GM19324 (cell line): Measurements from ENCODE around the gene PUSL1.

Experiments
- ATAC-seq: cut with Tn5 transposase; IDR thresholded peaks from one replicate; pipeline ENCODE4 v1.9.1; 2021; ENCODE audit warnings: mild to moderate bottlenecking, moderate library complexity; ENCODE audit not compliant: unreplicated experiment, low FRiP score

The PUSL1 gene

DNA sequence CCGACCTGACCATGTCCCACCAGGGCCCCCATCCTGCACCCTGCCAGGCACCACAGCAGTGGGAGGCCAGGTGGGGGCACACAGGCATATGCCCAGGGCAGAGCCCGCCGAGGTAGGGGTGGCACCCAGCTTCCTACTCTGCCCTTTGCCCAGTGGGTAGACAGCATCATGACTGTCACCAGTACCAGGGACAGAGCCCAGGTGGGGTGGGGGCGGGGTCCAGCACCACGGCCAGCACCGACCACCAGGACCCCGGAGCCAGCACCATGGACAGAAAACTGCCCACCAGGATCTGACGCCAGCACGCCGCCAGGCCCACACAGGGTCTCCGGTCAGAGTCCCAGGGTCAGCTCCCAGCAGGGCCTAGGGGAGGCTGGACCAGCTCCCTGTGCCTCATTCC, 26.4 kb downstream of the PUSL1 start:
- no peak for ATAC-seq

DNA sequence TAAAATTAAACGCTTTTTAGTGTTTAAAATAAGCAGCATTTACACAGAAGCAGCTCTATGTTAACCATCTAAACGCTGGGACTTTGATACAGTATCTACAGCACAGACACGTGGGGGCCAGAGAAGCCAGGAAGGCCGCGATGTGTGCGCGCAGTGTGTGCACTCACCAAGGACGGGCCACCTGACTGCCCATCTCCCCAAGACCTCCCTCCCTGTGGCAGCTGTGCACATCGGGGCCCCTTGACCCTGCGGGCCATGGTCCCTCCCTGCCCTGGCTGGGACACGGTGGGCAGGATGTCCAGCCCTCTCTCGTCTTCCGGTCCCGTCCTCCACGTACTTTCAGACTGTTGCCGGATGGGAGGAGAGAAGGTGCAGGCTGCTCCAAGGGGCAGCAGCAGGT, 26.9 kb downstream of the PUSL1 start:
- ATAC-seq: no peak

DNA sequence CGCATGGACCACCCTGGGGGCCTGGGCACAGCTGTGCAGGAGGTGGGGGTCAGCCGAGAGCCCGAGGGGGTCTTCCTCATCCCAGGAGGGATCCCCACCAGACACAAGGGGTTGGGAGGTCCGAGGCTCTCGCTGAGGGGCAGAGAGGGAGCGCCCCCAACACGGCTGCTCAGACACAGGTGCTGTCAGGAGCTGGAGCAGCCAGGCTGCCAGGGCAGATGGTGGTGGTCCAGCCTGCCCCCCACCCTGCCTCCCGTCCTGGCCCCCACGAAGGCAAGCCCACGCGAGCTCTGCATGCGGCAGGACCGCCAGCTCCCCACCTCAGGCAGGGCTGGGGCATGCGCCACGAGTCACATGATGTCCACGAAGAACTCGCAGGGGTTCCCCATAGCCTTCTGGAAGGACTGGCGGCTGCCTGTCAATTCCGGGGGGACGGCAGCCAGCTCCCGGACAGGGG, 27.4 kb downstream of the PUSL1 start:
- no peak for ATAC-seq

DNA sequence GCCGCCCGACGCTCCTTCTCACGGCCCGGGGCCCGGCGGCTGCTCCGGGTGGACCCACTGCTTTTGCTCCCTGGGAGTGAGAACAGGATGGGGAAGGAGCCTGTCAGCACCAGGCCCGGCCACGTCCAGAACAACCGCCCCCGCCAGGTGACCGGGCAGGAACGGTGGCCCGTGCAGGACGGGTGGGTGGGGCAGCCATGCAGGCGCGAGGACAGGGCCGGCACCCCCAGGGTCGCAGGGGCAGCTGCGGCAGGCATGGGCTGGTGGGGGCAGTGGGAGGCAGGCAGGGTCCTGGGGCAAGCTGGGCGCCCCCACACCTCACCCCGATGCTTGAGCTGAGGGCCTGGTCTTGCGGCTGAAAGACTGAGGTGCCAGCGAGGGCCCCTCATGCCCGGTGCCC, 28.0 kb downstream of the PUSL1 start:
- no peak for ATAC-seq

DNA sequence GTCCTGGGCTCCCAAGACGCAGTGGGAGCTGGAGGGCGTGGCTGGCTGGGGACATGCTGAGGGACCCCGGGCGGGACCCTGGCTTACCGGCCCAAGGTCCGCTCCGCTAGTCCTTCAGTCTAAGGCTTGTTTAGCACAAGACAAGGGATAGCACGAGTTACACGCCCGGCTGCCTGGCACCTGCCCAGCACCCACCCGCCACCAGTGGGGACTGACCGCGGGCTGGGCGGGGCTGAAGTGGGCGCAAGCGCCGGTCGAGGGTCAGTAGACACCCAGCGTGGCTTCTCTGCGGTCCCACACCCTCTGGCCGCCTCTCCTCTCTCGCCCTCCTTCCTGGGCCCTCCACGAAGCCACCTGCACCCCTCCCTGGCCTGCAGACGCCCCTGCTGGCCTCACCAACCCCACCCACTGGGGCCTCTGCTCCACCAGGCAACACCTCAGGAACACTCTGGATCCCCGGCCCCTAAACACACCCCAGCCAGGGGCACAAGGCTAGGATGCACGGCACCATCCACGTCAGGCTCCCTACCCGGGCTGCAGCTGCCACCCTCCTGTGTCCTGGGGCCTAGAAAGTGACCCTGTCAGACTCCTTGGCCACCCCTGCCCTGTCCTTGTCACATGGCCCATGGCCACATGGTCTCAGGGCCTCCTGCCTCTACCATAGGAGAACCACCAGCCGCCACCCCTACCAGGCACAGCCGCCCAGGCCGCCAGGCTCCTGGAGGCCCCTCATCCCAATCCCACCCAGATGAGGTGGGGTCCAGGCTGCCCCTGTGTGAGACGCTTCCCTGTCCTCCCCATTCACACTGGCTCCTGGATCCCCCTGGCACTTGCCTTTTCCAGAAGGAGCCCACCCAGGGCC, 28.8 kb downstream of the PUSL1 start:
- ATAC-seq: no peak

DNA sequence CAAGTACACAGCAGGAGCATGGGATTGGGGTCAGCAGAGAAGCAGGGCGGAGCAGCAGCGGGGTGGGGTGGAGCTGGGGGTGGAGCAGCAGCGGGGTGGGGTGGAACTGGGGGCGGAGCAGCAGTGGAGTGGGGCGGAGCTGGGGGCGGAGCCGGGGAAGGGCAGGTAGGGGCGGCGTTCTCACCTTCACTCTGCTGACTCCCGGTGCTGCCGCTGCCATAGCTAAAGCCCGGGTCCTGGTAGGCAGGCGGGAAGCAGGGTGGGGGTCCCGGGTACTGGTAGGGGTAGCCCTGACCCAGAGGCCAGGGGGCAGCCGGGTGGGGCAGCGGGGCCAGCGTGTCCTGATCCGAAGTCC, 29.4 kb downstream of the PUSL1 start:
- ATAC-seq: no peak

DNA sequence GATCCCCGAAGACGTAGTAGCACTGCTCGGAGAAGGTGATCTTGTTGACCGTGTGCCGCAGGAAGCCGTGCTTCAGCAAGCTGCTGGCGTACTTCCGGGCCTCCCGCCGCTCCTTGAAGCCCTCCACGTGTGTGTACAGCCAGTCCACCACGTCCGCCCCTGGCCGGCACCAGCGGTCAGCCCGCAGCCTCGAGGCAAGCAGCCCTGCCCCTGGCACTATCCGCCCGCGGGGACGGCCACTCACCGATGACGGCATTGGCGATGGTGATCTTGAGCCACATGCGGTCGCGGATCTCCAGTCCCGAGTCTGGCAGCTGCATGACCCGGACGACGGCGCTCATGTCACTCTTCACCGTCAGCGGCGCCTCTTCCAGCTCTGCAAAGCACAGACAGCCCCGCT, 29.9 kb downstream of the PUSL1 start:
- no peak for ATAC-seq

DNA sequence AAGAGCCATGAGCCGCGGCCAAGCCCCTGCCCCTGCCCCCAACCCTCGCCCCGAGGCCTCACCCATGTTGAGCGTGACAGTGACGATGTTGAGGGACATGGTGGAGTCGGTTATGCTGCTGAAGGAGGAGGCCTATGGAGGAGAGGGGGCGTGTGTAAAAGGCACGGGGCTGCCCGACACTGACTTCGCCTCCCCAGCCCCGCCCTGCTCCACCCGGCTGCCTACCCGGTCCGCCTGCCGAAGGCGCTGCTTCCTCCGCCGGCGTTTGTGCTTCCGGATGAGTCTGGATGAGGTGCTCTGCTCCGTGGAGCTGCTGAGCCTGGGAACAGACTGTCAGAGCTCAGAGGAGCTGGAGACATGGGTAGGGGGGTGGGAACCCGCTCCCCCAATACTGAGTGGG, 31.8 kb downstream of the PUSL1 start:
- ATAC-seq: no peak

DNA sequence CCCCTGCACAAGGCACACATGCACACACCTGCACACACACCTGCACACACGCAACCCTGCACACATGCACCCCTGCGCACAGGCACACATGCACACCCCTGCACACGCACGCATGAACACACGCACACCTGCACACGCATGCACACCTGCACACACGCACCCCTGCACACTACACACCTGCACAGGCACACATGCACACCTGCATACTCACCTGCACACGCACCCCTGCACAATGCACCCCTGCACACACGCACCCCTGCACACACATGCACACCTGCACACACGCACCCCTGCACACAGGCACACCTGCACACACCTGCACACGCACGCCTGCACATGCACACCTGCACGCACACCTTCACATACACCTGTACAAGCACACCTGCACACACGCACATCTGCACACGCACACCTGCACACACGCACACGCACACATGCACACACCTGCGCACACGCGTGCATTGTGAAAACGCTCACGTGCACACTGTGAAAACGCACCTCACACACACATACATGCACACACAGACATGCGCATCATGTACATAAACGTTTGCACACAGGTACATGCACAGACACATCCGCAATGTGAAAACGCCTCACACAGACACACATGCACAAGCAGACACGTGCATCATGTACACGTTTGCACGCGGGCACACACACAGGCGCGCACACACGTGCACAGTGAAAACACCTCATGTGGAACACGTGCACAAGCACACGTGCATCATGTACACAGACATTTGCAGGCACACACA, 32.6 kb downstream of the PUSL1 start:
- ATAC-seq: no peak

DNA sequence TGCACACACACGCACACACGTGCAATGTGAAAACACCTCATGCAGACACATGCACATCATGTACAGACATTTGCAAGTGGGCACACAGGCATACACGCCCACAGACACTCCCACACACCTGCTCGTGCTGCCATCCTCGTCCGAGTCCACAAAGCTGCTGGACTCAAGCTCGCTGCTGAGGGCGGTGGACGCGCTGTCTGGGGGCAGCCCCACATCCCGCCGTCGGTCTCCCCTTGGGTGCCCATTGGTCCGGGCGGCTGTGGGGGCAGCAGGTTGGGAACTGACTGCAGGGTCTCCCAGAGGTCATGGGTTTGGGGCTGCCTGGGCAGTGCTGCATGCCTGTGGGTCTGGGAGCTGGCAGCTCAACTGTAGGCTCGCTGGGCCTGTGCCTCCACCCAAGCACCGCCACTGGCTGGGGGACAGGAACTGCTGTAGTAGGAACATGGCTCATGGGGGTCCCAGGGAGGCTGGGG, 33.2 kb downstream of the PUSL1 start:
- no peak for ATAC-seq

DNA sequence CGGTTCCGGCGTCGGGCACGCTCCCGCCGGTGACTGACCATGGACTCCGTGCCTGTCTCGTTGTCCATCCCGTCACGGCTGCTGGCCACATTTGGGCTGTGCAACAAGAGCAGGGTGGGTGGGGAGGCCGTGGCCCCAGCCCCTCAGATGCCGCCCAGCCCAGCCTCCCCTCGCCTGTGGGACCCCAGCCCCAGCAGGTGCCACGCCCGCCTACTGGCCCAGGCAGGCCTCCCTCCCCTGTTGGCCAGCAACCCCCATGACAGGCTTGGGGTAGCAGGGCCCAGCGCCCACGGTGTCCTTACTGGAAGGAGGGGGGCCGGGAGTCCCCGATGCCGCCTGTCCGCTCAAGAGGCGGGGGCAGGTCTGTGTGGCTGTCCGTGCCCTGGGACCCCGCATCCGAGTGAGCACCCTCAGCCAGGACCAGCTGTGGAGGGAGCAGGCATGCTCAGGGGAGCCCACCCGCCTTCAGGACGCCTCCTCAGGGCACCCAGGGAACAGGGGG, 33.7 kb downstream of the PUSL1 start:
- no peak for ATAC-seq

DNA sequence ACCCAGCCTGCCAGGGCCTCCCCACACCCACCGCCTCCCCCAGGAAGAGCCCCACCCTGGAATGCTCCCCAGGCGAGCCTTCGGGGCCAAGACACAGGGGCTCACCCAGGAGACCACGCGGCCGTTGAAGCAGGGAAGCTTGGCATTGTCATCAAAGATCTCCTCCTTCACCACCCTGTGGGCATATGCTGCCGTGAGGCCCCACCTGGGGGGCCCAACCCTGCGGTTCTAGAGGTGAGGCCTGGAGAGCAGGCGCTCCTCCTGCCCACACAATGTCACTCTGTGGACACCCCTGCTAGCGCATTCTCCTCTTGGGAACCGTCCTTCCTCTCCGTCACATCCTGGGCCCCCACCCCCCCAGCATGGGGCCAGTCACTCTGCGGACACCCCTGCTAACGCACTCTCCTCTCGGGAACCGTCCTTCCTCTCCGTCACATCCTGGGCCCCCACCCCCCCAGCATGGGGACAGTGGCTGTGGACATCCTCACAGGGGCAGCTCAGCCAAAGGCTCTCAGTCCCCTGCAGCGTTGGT, 34.3 kb downstream of the PUSL1 start:
- no peak for ATAC-seq

DNA sequence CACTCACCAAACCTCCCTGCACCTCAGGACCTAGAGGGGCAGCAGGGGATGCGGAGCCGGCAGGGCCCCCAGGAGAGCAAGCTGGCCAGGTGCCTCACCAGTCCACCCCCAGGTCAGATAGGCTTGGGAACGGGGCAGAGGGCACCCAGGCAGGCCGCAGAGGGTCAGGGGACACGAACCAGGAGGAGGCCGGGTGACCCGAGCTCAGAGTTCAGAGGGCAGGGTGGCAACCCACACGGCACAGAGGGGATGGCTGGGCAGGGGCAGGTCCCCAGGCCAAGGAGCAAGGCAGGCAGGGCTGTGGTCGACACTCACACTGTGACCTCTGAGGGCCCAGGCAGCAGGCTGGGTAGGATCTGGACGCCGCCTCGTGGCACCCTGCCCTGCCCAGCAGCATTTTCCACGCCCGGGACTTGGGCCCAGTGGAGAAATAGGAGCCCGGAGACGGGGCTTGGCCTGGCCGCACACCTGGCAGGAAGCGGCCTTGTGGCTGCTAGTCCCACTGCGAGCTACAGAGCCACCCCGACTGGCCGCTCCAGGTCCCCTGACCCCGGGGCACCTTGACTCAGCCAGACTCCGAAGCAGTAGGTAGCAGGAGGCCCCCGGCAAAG, 35.5 kb downstream of the PUSL1 start:
- ATAC-seq: no peak

DNA sequence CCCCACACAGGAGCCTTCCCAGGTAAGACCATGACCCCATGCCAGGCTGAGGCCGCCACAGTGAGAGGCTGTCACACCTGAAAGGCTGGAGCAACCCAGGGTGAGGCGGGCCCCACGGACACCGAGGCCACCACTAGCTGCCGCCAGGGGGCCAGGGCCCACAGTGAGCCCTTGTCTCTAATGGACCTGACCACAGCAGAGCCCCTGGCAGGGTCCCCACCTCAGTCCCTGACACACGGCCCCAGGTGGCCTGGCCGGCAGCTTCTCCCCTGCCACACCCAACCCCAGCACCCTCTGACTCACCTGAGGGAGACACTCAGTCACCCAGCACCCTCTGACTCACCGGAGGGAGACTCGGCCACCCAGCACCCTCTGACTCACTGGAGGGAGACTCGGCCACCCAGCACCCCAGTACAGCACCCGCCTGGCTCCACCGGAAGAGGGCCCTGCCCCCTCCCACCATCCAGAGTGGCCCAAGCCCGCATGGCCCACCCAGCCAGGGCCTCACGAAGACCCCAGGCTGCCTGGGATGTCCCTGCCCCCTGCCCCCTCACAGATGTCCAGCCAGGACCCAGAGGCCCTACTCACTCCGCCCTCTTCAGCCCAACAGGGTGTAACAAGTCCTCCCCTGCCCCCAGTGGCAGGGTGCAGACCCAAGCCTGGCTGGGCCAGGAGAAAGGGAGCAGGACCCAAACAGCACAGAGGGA, 36.4 kb downstream of the PUSL1 start:
- ATAC-seq: no peak

DNA sequence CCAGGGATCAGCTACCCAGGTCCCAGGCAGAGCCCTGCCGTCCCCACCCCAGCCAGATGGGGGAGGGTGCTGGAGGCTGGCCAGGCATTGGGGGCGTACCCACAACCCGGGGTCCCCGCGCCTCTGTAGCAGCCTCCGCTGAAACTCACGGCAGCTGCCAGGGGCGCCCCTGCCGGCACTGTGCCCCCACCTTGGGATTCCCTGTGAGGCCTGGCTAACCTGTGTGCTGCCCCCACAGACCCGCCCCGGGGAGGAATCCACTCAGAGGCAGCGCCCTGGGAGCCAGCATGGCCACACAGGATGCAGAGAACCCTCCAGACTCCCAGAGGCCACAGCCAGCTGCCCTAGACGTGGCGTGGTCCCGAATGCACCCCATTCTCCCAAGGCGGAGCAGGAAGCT, 37.0 kb downstream of the PUSL1 start:
- no peak for ATAC-seq

DNA sequence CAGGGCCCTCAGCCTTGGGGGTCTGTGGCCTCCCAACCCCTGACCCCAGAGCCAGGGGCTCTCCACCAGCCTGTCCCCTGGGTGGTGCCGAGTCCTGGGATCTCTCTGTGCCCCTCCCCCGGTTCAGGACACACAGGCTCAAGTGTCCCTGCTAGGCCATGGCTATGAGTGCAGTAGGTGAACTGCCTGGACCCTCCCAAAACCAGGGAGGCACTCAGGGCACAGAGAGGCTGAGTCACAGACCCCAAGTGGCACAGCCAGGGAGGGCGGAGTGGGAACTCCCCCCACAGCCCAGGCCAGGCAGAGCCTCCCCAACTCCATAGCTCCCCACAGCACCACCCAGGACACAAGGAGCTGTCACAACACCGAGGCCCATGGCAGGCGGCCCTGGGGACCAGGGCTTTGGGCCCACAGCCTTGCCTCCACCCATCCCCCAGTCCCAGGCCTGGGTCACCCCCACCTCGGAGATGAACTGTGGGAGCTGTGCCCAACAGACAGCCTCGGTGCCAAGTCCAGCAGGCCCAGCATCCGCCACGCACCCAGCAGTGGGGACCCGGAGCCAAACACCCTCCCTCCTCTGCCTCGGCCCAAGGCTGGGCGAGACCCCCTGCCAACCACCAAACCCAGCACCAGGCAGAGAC, 37.6 kb downstream of the PUSL1 start:
- ATAC-seq: no peak

DNA sequence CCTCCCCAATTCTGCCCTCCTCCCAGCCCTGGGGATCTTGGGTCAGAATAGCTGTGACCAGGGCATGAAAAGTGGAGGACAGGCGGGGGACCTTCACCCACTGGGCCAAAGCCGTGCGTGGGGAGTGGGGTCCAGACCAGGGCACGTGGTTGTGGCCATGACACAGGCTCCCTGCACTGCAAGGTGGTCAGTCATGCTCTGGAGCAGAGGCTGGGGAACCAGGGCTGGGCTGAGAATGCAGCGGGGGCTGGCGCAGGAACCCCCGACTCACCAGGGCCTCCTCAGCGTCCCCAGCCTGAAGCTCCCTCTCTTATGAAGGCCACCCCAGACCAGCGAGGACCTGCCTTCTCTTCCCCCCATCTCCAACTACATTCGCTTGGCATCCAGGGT, 38.1 kb downstream of the PUSL1 start:
- no peak for ATAC-seq

DNA sequence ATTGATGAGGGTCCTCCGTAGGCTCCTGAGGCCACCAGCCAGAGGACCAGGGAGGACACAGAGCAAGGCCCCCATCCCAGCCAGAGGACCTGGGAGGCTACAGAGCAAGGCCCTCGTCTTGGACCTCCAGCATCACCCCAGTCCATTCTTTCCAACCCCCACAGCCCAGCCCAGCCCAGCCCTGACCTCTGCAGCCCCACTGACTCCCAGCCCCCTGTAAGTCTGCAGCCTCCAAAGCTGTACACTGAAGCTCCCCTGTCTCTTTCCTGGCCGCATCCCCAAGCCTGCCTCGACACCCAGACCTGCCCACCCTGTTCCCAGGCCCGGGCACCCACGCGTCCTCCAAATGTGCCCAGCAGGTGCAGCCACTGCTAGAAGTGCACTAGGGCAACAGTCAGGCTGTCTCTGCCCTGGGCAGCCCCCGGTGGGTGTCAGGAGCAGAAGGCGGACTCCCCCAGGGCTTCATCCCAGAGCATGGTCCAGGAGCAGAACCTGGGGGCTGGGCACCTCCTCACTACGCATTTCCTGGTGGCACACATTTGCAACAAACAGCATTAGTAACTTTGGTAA, 38.7 kb downstream of the PUSL1 start:
- no peak for ATAC-seq

DNA sequence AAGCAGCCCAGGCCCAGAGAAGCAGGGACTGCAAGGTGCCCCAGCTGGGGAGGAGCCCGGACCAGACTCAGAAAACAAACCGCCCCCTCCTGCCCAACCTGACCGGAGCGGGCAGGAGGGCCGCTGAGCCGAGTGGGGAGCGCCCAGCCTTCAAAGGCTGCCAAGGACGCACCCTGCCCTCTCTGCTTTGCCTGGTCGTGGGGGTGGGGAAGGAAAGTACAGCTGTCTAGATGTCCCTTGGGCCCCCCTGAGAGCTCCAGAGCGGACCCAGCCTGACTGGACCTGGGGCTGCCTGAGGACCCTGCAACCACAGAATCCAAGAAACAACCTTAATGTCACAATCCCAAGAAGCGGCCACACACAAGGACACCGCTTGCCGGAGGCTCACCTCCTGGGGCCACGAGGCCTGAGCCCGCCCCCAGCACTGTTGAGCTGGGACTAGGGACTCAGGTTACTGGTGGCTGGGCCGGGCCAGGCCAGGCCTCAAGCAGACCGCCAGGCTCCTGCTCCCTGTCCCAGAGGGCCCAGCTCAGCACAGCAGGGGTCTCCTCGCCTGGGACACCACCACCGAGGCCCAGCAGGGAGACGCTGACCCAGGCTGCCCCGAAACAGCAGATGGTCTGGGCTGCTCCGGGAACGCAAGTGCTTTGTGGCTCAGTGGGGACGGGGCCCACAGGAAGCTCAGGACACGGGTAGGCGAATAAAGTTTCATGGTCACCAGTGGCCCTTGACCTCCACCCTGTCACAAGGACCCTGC, 39.4 kb downstream of the PUSL1 start:
- no peak for ATAC-seq
